K562 (cell line): ENCODE results near the gene TRMT2A. TPM values are rescaled to one million over a fixed set of nuclear protein-coding genes. Genes with fewer than 3 reads are reported as not detected.

Experiments used
- ATAC-seq: fragments of 200-7000 bp; cut with Tn5 transposase; 3 replicates; pipeline ENCODE4 v1.9.1; 2020; ENCODE audit warnings: moderate library complexity
- BruUV-seq: library from RNA; stranded (reverse); fragments of 400-500 nt; replicated peaks from 2 replicates; lab custom pipeline; 2021; lab: Mats Ljungman, UMichigan
- CTCF ChIA-PET: fragments of 300-600 bp; formaldehyde crosslinking; extraction: SDS; loops from one replicate; lab custom pipeline; 2021; ENCODE audit warnings: low intra/inter-chr PET ratio; lab: Yijun Ruan, JAX
- POLR2A ChIA-PET: fragments of 300-600, 350-650 bp; sonication (Branson Sonifier 250); formaldehyde crosslinking; extraction: SDS; loops from one replicate; lab custom pipeline; 2021; ENCODE audit warnings: antibody characterized with exemption, inconsistent platforms; lab: Yijun Ruan, JAX
- DNase-seq, 4 experiments: peaks; one replicate each; pipeline versions ENCODE4 v3.0.0 to v3.0.0-alpha.2; 2011 to 2018; ENCODE audit warnings: low spot score in 3 of 4, mixed read lengths in 3 of 4; ENCODE audit errors: extremely low read depth in 1 of 4
- FAIRE-seq: peaks from 2 replicates; lab custom pipeline; 2011; peaks lifted over from hg19 to GRCh38; lab: Jason Lieb, UNC
- H2AFZ ChIP-seq: 2 replicates; pipeline ENCODE4 v1.6.0; 2011; ENCODE audit warnings: low read depth, low read length, control low read depth, inconsistent platforms
- H3K27ac ChIP-seq: fragments of 200-600 bp; 3 replicates; pipeline ENCODE4 v1.8.0; 2011; ENCODE audit warnings: low read depth, mild to moderate bottlenecking, control low read depth, inconsistent platforms, low read length, moderate library complexity, mixed read lengths; ENCODE audit errors: extremely low read depth
- H3K27me3 ChIP-seq, 2 experiments: fragments of 300-600 bp in 1 of 2; 2 replicates in 1 of 2; 3 replicates in 1 of 2; pipeline versions ENCODE4 v1.6.0 to v1.8.0; 2011; ENCODE audit warnings: inconsistent platforms in 2 of 2, low read length in 2 of 2, mild to moderate bottlenecking in 1 of 2, mixed read lengths in 1 of 2, moderate library complexity in 1 of 2; ENCODE audit not compliant: control insufficient read depth in 2 of 2, insufficient read depth in 2 of 2
- H3K36me3 ChIP-seq: fragments of 300-600 bp; 3 replicates; pipeline ENCODE4 v1.8.0; 2011; ENCODE audit warnings: mild to moderate bottlenecking, low read length, inconsistent platforms; ENCODE audit not compliant: control insufficient read depth, insufficient read depth
- H3K4me1 ChIP-seq, 2 experiments: fragments of 200-600 bp in 1 of 2; replicated peaks in 1 of 2; 2 replicates in 1 of 2; 3 replicates in 1 of 2; pipeline versions ENCODE4 v1.5.1 to v1.8.0; 2011; ENCODE audit warnings: inconsistent platforms in 2 of 2, low read length in 2 of 2, mild to moderate bottlenecking in 1 of 2, mixed read lengths in 1 of 2, moderate library complexity in 1 of 2; ENCODE audit not compliant: control insufficient read depth in 2 of 2, insufficient read depth in 2 of 2
- H3K4me2 ChIP-seq: 2 replicates; pipeline ENCODE4 v1.6.1; 2011; ENCODE audit warnings: low read length, control low read depth, inconsistent platforms, mixed read lengths; ENCODE audit not compliant: insufficient read depth
- H3K4me3 ChIP-seq: fragments of 200-600 bp; sonication (generic), shearing (Covaris generic); 2 replicates; pipeline ENCODE4 v1.5.1; 2016; ENCODE audit warnings: control low read depth, inconsistent platforms
- H3K79me2 ChIP-seq: fragments of 200-600 bp; 3 replicates; pipeline ENCODE4 v1.8.0; 2011; ENCODE audit warnings: low read length, inconsistent platforms; ENCODE audit not compliant: control insufficient read depth, insufficient read depth
- H3K9ac ChIP-seq, 2 experiments: 2 replicates each; pipeline versions ENCODE4 v1.6.0 to v1.6.1; 2011; ENCODE audit warnings: low read depth in 2 of 2, low read length in 2 of 2, control low read depth in 1 of 2, inconsistent platforms in 1 of 2, mild to moderate bottlenecking in 1 of 2, mixed read lengths in 1 of 2; ENCODE audit not compliant: insufficient read depth in 1 of 2
- H3K9me1 ChIP-seq: one replicate; pipeline ENCODE4 v1.6.0; 2011; ENCODE audit warnings: inconsistent platforms, mild to moderate bottlenecking, low read length, moderate library complexity; ENCODE audit not compliant: control insufficient read depth, insufficient read depth
- H3K9me3 ChIP-seq: replicated peaks from 2 replicates; pipeline ENCODE4 v1.5.1; 2011; ENCODE audit warnings: low read depth, low read length, inconsistent platforms; ENCODE audit not compliant: control insufficient read depth, insufficient read depth
- H4K20me1 ChIP-seq: replicated peaks from 2 replicates; pipeline ENCODE4 v1.6.1; 2011; ENCODE audit warnings: low read length, inconsistent platforms, mixed read lengths; ENCODE audit not compliant: control insufficient read depth, insufficient read depth
- ARNT ChIP-seq, 2 experiments: fragments of 450-650 bp; IDR thresholded peaks; 2 replicates each; pipeline ENCODE4 v1.6.1; 2016; ENCODE audit warnings: mild to moderate bottlenecking in 1 of 2
- BMI1 ChIP-seq: fragments of 150-350 bp; IDR thresholded peaks from 2 replicates; pipeline ENCODE4 v1.6.1; 2014; ENCODE audit warnings: low read length
- ETV6 ChIP-seq, 3 experiments: fragments of 150-350 bp in 1 of 3; sonication (generic) in 1 of 3; formaldehyde crosslinking in 1 of 3; IDR thresholded peaks; 2 replicates each; pipeline versions ENCODE4 v1.6.1 to v1.8.0; 2014 to 2022; ENCODE audit warnings: borderline replicate concordance in 2 of 3, low read depth in 2 of 3, antibody characterized with exemption in 1 of 3, low read length in 1 of 3, mild to moderate bottlenecking in 1 of 3, missing genetic modification reagents in 1 of 3
- HIVEP1 ChIP-seq: fragments of 250-450 bp; sonication (Bioruptor Pico); IDR thresholded peaks from 2 replicates; pipeline ENCODE4 v1.4.0; 2020; ENCODE audit warnings: mild to moderate bottlenecking
- HLTF ChIP-seq: fragments of 450-650 bp; IDR thresholded peaks from 2 replicates; pipeline ENCODE4 v1.6.1; 2016
- HNRNPH1 ChIP-seq: fragments of 200-400 bp; formaldehyde crosslinking; optimal IDR thresholded peaks from 2 replicates; pipeline ENCODE3; 2017; ENCODE audit warnings: low read depth, mild to moderate bottlenecking, low read length, moderate library complexity
- MAX ChIP-seq: sonication (generic); formaldehyde crosslinking; IDR thresholded peaks from 2 replicates; pipeline ENCODE4 v1.9.0; 2022; ENCODE audit warnings: mild to moderate bottlenecking, missing genetic modification reagents
- MYC ChIP-seq, 2 experiments: fragments of 250-450 bp in 1 of 2; sonication (Bioruptor Pico) in 1 of 2; IDR thresholded peaks; 2 replicates each; pipeline versions ENCODE4 v1.5.1 to v1.6.1; 2012 to 2021; ENCODE audit warnings: low read depth in 2 of 2, borderline replicate concordance in 1 of 2, improper control_type of control experiment in 1 of 2, low read length in 1 of 2, mild to moderate bottlenecking in 1 of 2, moderate library complexity in 1 of 2
- NKRF ChIP-seq: fragments of 450-650 bp; IDR thresholded peaks from 2 replicates; pipeline ENCODE4 v1.6.1; 2016; ENCODE audit warnings: borderline replicate concordance
- RBFOX2 ChIP-seq: fragments of 200-400 bp; formaldehyde crosslinking; IDR thresholded peaks from 2 replicates; pipeline ENCODE4 v1.6.1; 2017; ENCODE audit warnings: low read depth, mild to moderate bottlenecking, low read length, moderate library complexity
- RBM25 ChIP-seq: fragments of 200-400 bp; formaldehyde crosslinking; IDR thresholded peaks from 2 replicates; pipeline ENCODE4 v1.6.1; 2018; ENCODE audit warnings: low read length, low read depth, moderate library complexity; ENCODE audit not compliant: severe bottlenecking
- RNF2 ChIP-seq: sonication (generic); IDR thresholded peaks from 2 replicates; pipeline ENCODE4 v1.6.1; 2016
- SMAD2 ChIP-seq: fragments of 150-350 bp; IDR thresholded peaks from 2 replicates; pipeline ENCODE4 v1.6.1; 2014; ENCODE audit warnings: low read depth, mild to moderate bottlenecking, low read length
- SRF ChIP-seq, 2 experiments: fragments of 250-450, 450-650 bp in 1 of 2; sonication (Bioruptor Pico) in 1 of 2; sonication (generic) in 1 of 2; formaldehyde crosslinking; IDR thresholded peaks; 2 replicates each; pipeline versions ENCODE4 v1.5.0 to v1.5.1; 2020 to 2022; ENCODE audit warnings: mild to moderate bottlenecking in 1 of 2, missing genetic modification reagents in 1 of 2
- TFE3 ChIP-seq: fragments of 450-650 bp; formaldehyde crosslinking; IDR thresholded peaks from 2 replicates; pipeline ENCODE4 v1.4.0; 2020; ENCODE audit warnings: mild to moderate bottlenecking, mixed read lengths
- THAP7 ChIP-seq: fragments of 250-450 bp; sonication (Bioruptor Pico); IDR thresholded peaks from 2 replicates; pipeline ENCODE4 v1.5.0; 2021
- ZNF561 ChIP-seq: fragments of 450-650 bp; formaldehyde crosslinking; conservative IDR thresholded peaks from 2 replicates; pipeline ENCODE4 v1.4.0; 2020; ENCODE audit warnings: mild to moderate bottlenecking, moderate library complexity
- ZNF79 ChIP-seq: fragments of 250-450 bp; sonication (Bioruptor Pico); IDR thresholded peaks from 2 replicates; pipeline ENCODE4 v1.4.0; 2020; ENCODE audit warnings: low read depth, mild to moderate bottlenecking, moderate library complexity
- WGBS: fragments of 100-300 bp; shearing (Covaris generic); methylation state at CpG from one replicate; pipeline ENCODE4 v1.1.6; 2016; ENCODE audit warnings: low coverage, mixed read lengths; ENCODE audit not compliant: insufficient coverage; ENCODE audit errors: missing lambda C conversion rate; 5-methylcytosine and 5-hydroxymethylcytosine counted together
- in situ Hi-C: fragments of 300-500 bp; cut with MboI; formaldehyde crosslinking; loops from 4 replicates; pipeline ENCODE4 v1.15.0; 2018; ENCODE audit warnings: inconsistent platforms, mixed read lengths
- intact Hi-C: fragments of 100-400 bp; cut with micrococcal nuclease; formaldehyde crosslinking; loops from 2 replicates; pipeline ENCODE4 v1.14.2; 2022
- polyA plus RNA-seq, 8 experiments: library from polyadenylated mRNA; depleted of rRNA in 4 of 8; stranded (reverse) in 5 of 8; unstranded in 3 of 8; fragments of >200 nt; fragmentation: Nextera tagmentation in 2 of 8; fragmentation: Illumina TruSeq in 1 of 8; extraction: Ambion mirVana in 2 of 8; extraction: Trizol in 1 of 8; gene quantifications; 2 replicates each; pipeline versions ENCODE4 v1.2.1 to v1.2.3, GENCODE V29; 2011 to 2014; ENCODE audit warnings: inconsistent platforms in 1 of 8, missing spikeins in 1 of 8
- total RNA-seq, 7 experiments: library from RNA; depleted of rRNA in 6 of 7; stranded (reverse); fragments of >200 nt in 6 of 7; fragmentation: Illumina TruSeq in 2 of 7; extraction: Trizol in 2 of 7; gene quantifications; 2 replicates each; pipeline versions ENCODE4 v1.2.1 to v1.2.3, GENCODE V29; 2011 to 2021; ENCODE audit warnings: low replicate concordance in 1 of 7

The TRMT2A gene
- total and polyA plus RNA-seq, 9 of the 15 experiments (the other 6 are each of a cell fraction or from before 2014, with no cell fraction given): 1.6 to 265 (median 140) TPM

GRCh38 chr22:20132686-20133246 lies 15.7 kb upstream of the TRMT2A start:
- in situ Hi-C loops (no loop called here), intact Hi-C loops (no loop called here)
- Histone ChIP-seq H3K4me3 (peak overlapping the region; percentile 62), H3K9me1 (peaks cover 9% of the 10 kb centered on the region), H3K36me3 (peaks cover 5% of the 10 kb centered on the region; the same call in 2 of the 3 replicates), H3K9me3 (no peaks in the 10 kb centered on the region), H3K27me3 (no peaks in the 10 kb centered on the region), H2AFZ (0 out of 2 replicates have a peak overlapping the region, but pooled peaks have one; percentile 54), H3K4me1 (peaks cover 14 to 84% of the 10 kb centered on the region in 2 experiments), H4K20me1 (peaks cover 72% of the 10 kb centered on the region), H3K9ac (peak overlapping the region; percentile 38 to 92; a peak in 3 of 4 replicates), H3K27ac (no peak overlapping the region), H3K4me2 (peak overlapping the region; percentile 75), H3K79me2 (peaks cover 21% of the 10 kb centered on the region)
- no TSS peak for BruUV-seq
- DNase-seq: no peak
- FAIRE-seq: no peak
- ChIA-PET CTCF (interaction anchor here (5.8 kb wide), 1 partner anchor 162 kb away, joined by 80 read pairs; no protein-coding TSS in a partner anchor), POLR2A (no interaction called here)
- WGBS: 77% methylated on average over 16 of the region's 16 CpGs
- ATAC-seq: no peak
- no peak for TF ChIP-seq SMAD2
- no peak for TF ChIP-seq THAP7
- TF ChIP-seq ZNF561 (CRISPR knock-in tag): no peak
- no peak for TF ChIP-seq MYC (IDR thresholded peaks at IDR 0.05; ENCODE audit: low read depth, low read length)
- TF ChIP-seq MYC (CRISPR knock-in tag; IDR thresholded peaks at IDR 0.05; ENCODE audit: borderline replicate concordance, low read depth): peak; percentile 12; the same call in 1 of the 2 replicates
- no peak for TF ChIP-seq TFE3
- TF ChIP-seq BMI1: no peak
- no peak for TF ChIP-seq ZNF79 (CRISPR knock-in tag)
- no peak for TF ChIP-seq RBM25
- TF ChIP-seq ARNT (IDR thresholded peaks at IDR 0.05): no peak
- TF ChIP-seq MAX: no peak
- TF ChIP-seq HNRNPH1: no peak
- TF ChIP-seq SRF (CRISPR knock-in tag; IDR thresholded peaks at IDR 0.05): 0 out of 4 replicates have a peak, but pooled peaks of 1 of the 2 experiments have one; percentile 2
- TF ChIP-seq RNF2: no peak
- TF ChIP-seq HLTF: no peak
- no peak for TF ChIP-seq HIVEP1 (CRISPR knock-in tag)
- 0 out of 2 replicates have a peak, but pooled peaks have one; percentile 7 for TF ChIP-seq NKRF
- TF ChIP-seq ETV6 (IDR thresholded peaks at IDR 0.05; ENCODE audit: borderline replicate concordance in 1 of 2, low read depth in 2 of 2, low read length in 1 of 2): no peak
- no peak for TF ChIP-seq ETV6 (CRISPR knock-in tag; IDR thresholded peaks at IDR 0.05; ENCODE audit: borderline replicate concordance)
- peak; percentile 36 for TF ChIP-seq RBFOX2
